Measurements from ENCODE around the gene PANK2. TPM values are rescaled to one million over a fixed set of nuclear protein-coding genes. Genes with fewer than 3 reads are reported as not detected.
"Not testable (repeated sequence)": the region's sequence is repeated elsewhere in the genome, so short reads cannot be mapped to it uniquely, and the experiment has no call there.

The PANK2 gene
- total RNA-seq, result 17.4 TPM
- long read RNA-seq, transcript PANK2-201 (7 exons, 2,280 nt), result major isoform, 7 of 30 reads
- long read RNA-seq, partial matches to known transcripts, result 3 of 30 reads
- long read RNA-seq, other reads (novel, unspliced or antisense), result 11 of 30 reads

DNA sequence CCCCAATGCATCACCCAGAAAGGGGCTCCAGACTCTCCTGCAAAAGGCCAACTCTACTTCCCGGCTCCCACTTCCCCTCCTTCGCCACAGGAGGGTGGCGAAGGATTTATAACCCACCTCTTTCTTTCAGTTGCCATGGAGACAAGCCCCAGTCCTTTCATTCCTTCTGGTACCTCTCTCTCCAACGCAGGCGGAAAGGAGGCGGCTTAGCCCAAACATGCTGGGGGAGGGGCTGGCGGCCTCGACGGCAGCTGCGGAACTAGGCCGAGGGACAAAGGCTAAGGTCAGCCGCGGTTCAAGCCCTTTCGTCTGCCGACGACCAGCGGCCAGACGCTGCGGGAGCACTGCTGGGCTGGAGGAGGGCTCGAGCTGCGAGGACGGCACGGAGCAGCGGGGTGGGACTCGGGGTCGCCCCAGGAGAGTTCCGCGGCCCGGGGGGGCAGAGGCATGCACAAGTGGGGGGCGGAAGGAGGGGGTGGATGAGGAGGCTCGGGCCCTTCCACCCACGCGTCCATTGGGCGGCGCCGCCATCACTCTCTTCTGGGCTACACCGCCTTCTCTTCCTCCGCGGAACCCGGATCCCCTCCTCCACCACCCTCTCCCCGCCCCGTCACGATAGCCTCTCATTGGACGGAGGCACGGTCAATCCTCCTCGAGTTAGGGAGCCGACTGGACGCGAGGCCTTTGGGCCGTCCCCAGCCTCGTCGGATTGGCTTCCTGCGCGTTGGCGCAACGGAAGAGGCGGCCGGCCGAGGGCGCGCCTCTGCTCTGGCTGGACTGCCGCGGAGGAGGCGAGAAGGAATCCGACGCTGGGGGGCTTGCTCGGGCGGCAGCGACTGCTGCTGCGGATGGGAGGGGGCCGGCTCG, at the start of gene PANK2:
Gene PANK2, plus strand, starts transcription at position 766 of the 867 bp plus-strand sequence.
- intact Hi-C loops (cut with micrococcal nuclease), result no loop called here
- ATAC-seq (peak; percentile 98), DNase-seq (peak; percentile 99)

DNA sequence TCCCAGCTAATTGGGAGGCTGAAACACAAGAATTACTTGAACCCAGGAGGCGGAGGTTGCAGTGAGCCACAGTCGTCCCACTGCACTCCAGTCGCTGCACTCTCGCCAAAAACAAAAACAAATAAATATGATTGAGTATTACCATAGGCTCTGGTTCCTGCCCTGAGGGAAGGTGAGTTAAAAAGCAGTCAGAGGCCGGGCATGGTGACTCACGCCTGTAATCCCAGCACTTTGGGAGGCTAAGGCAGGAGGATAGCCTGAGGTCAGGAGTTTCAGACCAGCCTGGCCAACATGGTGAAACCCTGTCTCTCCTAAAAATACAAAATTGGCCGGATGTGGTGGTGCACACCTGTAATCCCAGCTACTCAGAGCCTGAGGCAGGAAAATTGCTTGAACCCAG, 49.0 kb upstream of the PANK2 start:
- ATAC-seq; intact Hi-C loops (cut with micrococcal nuclease); DNase-seq: not testable (repeated sequence)

DNA sequence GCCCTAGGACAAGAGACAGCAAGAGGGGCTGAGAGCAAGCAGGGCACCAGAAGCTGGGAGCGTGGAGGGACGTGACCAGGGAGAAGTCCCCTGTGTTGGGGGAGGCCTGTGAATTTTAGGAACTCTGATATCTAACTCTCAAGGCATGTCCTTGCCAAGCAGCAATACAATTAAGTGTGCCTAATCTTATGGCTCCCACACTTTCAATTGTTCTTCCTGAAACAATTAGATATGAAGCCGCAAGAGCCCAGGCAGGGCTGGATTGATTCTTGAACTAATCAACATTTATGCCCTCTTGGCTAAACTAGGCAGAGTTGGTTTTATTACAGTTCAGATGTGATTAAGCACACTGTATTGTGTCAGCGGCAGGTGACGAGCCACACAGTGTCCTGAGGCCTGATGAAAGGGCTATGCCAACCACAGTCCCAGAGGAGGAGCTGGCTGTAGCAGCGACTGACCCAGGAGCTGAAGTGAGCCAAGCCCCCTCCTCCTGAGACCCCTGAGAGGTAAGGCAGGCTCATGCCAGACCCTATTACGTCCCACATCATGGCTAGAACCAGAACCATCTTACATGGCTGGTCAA, 46.7 kb upstream of the PANK2 start:
- intact Hi-C loops (cut with micrococcal nuclease), result no loop called here
- DNase-seq (no peak), ATAC-seq (no peak)

DNA sequence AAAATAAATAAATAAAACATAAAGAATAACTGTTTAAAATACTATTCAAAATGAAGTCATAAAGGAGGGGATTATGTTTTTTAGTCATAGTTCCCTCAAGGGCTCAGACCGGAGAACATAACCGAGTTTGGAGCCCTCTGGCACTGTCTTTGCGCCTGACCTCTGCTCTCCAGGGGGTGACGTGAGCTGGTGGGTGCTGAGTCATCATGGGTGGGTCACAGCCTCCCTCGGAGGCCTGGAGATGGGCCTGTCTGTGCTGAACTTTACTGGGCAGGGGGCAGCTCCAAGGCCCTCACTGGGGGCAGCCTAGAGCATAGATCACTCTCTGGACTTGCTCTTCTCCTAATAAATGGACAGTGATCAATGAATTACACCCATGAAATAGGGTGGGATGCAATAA, 45.7 kb upstream of the PANK2 start:
- DNase-seq (no peak), ATAC-seq (no peak)
- intact Hi-C loops (cut with micrococcal nuclease), result no loop called here

DNA sequence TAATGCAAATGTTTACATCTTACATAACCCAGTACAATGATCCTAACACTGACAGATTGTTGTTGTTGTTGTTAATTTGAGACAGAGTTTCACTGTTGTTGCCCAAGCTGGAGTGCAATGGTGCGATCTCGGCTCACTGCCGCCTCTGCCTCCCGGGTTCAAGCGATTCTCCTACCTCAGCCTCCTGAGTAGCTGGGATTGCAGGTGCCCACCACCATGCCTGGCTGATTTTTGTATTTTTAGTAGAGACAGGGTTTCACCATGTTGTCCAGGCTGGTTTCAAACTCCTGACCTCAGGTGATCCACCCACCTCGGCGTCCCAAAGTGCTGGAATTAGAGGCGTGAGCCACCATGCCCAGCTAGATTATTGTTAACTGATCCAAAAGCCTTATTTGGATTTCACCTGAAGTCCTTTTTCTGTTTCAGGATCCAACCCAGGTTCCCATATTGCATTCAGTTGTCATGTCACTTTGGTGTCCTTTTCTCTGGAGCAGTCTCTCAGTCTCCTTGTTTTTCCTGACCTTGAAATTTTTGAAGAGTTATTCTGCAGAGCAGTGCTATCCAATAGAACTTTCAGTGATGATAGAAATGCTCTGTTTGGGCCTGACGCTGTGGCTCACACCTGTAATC, 45.1 kb upstream of the PANK2 start:
- intact Hi-C loops (cut with micrococcal nuclease); ATAC-seq; DNase-seq: not testable (repeated sequence)

DNA sequence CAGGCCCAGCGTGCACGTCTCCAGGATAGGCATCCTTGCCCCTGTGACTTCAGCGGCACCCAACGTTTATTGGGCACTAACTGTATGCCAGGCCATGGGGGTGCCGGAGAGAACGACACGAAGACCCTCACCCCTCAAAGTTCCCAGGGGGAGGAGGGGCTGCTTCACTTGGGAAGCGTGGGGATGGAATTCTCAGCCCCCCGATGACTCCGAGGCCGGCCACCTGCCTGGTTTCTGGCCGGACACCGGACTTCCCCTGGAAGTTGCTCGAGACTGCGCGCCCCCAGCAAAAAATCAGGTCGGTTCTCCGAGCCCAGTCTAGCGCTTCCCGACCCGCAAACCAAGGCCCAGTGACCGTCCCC, 42.8 kb upstream of the PANK2 start:
- ATAC-seq, result no peak
- intact Hi-C loops (cut with micrococcal nuclease), result loop anchor here (2.0 kb wide), 1 partner anchor 56 kb away; no protein-coding TSS in a partner anchor
- no peak for DNase-seq

DNA sequence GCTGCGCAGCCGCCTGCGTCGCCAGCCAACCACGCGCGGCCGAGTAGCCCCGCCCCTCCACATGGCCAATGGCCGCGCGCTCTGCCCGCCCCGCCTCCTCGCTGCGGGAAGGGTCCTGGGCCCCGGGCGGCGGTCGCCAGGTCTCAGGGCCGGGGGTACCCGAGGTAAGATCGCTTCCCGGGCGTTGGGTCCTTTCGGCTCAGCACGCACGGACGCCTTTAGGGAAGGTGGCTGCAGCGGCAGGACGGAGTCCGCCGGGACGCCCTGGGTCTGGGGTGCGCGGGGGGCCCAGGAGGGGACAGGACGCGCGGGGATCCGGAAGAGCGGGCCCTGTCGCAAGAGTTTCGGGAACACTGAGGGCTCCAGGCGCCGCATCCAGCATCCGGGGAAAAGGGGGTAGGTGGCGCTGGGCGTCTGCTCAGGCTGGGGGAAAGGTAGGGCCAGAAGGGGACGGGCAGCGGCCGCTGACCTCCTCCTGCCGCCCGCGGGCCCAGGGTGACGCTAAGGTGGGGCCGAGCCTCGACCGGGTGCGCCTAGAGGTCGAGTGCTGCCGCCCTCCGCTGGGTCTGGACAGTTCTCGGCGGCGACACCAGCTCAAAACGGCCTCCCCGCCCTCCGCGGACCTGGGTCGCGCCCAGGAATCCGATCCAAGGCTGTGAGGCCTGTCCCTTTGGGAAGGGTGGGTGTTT, 42.3 kb upstream of the PANK2 start, which contains the start of gene MAVS:
Gene MAVS, plus strand, starts transcription at position 95 of the 689 bp plus-strand sequence. CDS start 7,791 bp downstream, outside the sequence.
- intact Hi-C loops (cut with micrococcal nuclease), result loop anchor here (2.0 kb wide), 1 partner anchor 56 kb away; no protein-coding TSS in a partner anchor
- ATAC-seq, result peak; percentile 99
- peak; percentile 96 for DNase-seq

DNA sequence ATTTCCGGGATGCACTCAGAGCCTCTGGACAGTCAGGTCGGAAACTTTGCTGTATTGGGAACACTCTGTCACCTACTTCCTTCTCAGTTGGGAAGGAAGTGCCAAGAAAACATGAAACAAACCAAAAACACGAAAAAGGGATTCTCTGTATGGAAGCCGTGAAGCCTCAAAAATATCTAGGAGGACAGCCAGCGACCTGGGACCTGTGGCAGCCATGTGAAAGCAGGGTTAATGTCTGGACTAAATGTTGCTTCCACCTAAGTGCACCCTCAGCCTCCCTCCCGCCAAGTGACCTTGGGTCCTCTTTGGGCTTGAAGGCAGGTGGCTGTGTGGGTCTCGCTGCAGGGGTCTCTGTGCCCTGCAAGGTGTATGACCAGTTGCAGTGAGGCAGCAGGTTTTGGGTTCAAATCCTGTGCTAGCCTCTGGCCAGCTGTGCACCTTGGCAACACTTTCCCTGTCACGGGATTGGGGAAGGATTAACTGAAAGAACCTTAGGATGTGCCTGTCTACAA, 41.7 kb upstream of the PANK2 start:
- ATAC-seq, result no peak
- no peak for DNase-seq
- intact Hi-C loops (cut with micrococcal nuclease), result loop anchor here (2.0 kb wide), 1 partner anchor 57 kb away; no protein-coding TSS in a partner anchor

DNA sequence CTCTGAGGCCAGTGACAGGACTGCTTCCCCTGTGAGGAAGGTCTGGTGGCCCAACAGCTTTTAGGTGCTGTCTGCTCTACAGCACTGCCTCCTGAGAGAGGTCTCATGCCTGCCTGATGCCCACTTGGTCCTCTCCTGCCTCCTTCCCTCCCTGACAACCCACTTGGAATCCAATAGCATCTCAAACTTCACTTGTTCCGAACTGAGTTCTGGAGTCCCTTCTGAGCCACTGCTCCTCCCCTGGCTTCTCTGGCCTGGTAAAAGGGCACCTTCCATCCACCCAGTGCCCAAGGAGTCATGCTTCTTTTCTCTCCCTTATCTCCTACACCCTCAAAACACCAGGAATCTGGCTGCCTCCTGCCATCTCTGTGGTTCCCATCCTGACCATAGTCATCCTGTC, 40.6 kb upstream of the PANK2 start:
- intact Hi-C loops (cut with micrococcal nuclease), result no loop called here
- DNase-seq, result no peak
- no peak for ATAC-seq

DNA sequence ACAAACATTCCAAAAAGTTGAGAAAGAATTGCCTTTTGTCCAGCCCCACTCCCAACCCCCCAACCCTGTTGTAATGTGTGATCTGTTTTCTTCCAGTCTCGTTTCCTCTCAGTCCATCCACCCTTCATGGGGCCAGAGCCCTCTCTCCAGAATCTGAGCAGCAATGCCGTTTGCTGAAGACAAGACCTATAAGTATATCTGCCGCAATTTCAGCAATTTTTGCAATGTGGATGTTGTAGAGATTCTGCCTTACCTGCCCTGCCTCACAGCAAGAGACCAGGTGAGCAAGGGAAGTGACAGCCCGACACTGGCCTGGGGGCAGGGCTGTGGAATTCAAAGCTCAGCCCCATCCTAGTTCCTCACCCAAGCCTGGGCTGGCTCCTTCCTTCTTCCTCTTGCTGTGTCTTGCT, 34.7 kb upstream of the PANK2 start:
- intact Hi-C loops (cut with micrococcal nuclease), result no loop called here
- peak; percentile 27 for ATAC-seq
- no peak for DNase-seq

DNA sequence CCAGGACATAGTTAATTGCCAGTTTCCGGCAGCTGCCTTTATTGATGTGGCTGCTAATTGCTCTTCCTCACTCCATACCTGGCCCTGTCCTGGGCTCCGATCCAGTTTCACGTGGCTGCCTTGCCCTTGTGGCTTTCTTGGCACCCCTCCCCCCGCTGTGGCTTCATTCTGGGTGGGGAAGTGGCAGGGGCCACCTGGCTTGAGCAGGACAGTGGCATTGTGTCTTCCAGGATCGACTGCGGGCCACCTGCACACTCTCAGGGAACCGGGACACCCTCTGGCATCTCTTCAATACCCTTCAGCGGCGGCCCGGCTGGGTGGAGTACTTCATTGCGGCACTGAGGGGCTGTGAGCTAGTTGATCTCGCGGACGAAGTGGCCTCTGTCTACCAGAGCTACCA, 31.8 kb upstream of the PANK2 start:
- no peak for ATAC-seq

DNA sequence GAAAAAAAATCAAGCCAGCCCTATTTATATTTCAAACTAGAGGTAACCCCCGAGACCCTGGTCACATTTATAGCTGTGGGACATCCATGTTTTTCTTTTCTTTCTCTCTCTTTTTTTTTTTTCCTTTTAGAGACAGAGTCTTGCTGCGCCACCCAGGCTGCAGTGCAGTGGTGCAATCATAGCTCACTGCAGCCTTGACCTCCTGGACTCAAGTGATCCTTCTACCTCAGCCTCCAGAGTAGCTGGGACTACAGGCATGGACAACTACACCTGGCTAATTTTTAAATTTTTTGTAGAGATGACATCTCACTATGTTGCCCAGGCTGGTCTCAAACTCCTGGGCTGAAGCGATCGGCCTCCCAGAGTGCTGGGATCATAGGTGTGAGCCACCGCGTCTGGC, 30.5 kb upstream of the PANK2 start:
- no peak for DNase-seq
- ATAC-seq, result no peak
- intact Hi-C loops (cut with micrococcal nuclease), result no loop called here

More for the DNA sequence above, 31.8 kb upstream of the PANK2 start:
- no peak for DNase-seq
- intact Hi-C loops (cut with micrococcal nuclease), result no loop called here

DNA sequence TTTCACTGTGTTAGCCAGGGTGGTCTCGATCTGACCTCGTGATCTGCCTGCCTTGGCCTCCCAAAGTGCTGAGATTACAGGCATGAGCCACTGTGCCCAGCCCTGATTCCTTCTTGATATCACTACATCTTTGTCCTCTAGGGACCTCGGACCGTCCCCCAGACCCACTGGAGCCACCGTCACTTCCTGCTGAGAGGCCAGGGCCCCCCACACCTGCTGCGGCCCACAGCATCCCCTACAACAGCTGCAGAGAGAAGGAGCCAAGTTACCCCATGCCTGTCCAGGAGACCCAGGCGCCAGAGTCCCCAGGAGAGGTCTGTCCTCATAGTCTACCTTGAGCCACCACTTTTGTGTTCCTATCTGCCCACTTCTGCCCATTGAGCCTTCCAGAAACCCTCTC, 28.0 kb upstream of the PANK2 start:
- intact Hi-C loops (cut with micrococcal nuclease), result no loop called here
- DNase-seq (no peak), ATAC-seq (no peak)

DNA sequence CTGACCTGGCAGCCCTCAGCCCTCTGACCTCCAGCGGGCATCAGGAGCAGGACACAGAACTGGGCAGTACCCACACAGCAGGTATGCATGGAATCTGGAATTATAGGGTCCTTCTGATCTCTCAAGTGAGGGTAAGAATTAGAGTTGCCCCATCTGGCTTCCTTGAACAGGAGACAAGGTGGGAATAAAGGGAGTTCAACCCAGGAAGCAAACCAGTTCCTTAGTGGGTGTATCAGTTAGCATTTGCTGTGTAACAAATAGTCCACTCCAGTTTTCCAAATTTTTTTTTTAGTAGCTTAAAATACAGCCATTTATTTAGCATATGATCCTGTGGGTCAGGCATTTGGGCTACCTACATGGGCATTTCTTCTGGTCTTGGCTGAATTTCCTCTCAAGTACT, 26.9 kb upstream of the PANK2 start:
- ATAC-seq (no peak), DNase-seq (no peak)

DNA sequence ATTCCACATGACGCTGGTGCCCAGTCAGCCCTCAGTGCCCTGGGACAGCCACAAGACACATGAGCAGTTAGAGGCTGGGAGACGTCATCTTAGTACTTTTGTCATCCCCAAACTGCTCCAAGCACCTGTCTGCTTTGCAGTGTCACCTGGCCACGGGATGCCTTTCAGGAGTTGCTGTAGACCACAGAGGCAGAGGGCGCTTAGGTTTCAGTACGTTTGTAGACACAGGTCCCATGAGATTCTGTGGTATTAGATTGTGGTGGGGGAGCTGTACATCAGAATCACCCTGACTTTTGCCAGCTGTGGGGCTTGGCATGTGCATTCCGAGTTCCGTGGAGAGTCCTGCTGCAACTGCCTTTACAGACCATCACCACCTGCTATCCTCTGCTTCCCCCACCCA, 25.9 kb upstream of the PANK2 start:
- intact Hi-C loops (cut with micrococcal nuclease), result no loop called here
- ATAC-seq (no peak), DNase-seq (no peak)

More for the DNA sequence above, 26.9 kb upstream of the PANK2 start:
- intact Hi-C loops (cut with micrococcal nuclease), result no loop called here

DNA sequence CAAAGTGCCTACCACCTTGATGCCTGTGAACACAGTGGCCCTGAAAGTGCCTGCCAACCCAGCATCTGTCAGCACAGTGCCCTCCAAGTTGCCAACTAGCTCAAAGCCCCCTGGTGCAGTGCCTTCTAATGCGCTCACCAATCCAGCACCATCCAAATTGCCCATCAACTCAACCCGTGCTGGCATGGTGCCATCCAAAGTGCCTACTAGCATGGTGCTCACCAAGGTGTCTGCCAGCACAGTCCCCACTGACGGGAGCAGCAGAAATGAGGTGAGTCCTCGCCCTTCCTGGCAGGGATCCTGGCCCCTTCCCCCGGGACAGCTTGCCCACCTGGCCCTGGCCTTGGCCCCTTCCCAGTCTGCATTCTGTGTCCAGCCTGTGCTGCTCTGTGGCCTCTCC, 24.7 kb upstream of the PANK2 start:
- ATAC-seq, result no peak

DNA sequence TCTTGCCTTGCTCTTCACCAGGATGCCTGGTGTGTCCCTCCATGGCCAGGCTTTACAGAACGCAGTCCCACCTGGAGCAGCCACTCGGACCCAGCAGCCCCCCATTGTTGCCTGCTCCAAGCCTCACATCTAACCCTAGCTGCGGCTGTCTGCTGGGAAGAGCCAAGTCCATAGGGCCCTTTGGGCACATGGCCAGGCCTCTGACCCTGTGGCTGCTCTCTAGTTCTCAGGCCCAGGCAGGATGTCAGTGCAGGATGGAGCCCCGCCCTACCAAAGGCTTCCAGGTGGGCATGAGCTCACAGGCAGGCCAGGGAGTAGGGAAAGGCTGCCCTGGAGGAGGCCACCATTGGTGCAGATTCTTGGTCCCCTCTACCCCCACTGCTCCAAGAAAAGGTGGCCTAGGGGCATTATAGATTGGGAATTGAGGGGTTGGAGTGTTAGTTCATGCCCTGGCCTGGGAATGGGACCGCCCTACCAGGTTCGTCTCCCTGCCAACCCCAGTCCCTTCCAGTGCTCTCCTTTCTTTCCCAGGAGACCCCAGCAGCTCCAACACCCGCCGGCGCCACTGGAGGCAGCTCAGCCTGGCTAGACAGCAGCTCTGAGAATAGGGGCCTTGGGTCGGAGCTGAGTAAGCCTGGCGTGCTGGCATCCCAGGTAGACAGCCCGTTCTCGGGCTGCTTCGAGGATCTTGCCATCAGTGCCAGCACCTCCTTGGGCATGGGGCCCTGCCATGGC, 23.9 kb upstream of the PANK2 start:
- DNase-seq, result no peak
- intact Hi-C loops (cut with micrococcal nuclease), result no loop called here
- ATAC-seq, result no peak

More for the DNA sequence above, 24.7 kb upstream of the PANK2 start:
- DNase-seq, result no peak
- intact Hi-C loops (cut with micrococcal nuclease), result no loop called here

DNA sequence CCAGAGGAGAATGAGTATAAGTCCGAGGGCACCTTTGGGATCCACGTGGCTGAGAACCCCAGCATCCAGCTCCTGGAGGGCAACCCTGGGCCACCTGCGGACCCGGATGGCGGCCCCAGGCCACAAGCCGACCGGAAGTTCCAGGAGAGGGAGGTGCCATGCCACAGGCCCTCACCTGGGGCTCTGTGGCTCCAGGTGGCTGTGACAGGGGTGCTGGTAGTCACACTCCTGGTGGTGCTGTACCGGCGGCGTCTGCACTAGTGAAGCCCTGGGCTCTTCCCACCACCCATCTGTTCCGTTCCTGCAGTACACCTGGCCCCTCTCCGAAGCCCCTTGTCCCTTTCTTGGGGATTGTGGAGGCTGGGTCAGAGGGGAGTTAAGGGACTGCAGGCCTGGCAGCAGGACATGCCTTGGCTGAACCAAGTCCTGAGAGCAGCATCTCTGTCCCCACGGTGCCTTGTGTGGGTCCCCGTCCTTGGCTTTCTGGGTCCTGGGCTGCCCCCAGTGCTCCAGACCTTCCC, 23.2 kb upstream of the PANK2 start:
- DNase-seq (no peak), ATAC-seq (no peak)
- intact Hi-C loops (cut with micrococcal nuclease), result no loop called here

All from left ventricle myocardium superior (tissue), 1 donor.